H4 (cell line): Measurements from ENCODE around the gene ANKRA2. TPM values are rescaled to one million over a fixed set of nuclear protein-coding genes. Genes with fewer than 3 reads are reported as not detected.

Source experiments
- total RNA-seq: library from RNA; depleted of rRNA; stranded (reverse); fragments of >200 nt; shearing (Covaris generic); gene quantifications from 2 replicates; pipeline ENCODE4 v1.2.3, GENCODE V29; 2014; rRNA removed

ANKRA2 gene
- total RNA-seq, 1 experiment from 2014 or later = 11.7 TPM

Other genes starting within 250 kb of the ANKRA2 start
- gene FOXD1, start 116.9 kb downstream of the ANKRA2 start, total RNA-seq = 5.2 and 5.4 TPM in 2 replicates
- gene BTF3, start 67.2 kb downstream of the ANKRA2 start, total RNA-seq = 423 and 608 TPM in 2 replicates
- gene UTP15, start 104 bp upstream of the ANKRA2 start, total RNA-seq = 20.8 and 23.2 TPM in 2 replicates
- 1.7 and 3.1 TPM in 2 replicates for gene ARHGEF28, start 60.6 kb upstream of the ANKRA2 start, total RNA-seq